ENCODE data around the gene TRIM9. TPM values are rescaled to one million over a fixed set of nuclear protein-coding genes. Genes with fewer than 3 reads are reported as not detected.
A peak's percentile ranks its signal among the peaks of the same experiment; 100 is the strongest.

The TRIM9 gene
- total RNA-seq, 1 donor from 2014 or later: 1.3 TPM

DNA sequence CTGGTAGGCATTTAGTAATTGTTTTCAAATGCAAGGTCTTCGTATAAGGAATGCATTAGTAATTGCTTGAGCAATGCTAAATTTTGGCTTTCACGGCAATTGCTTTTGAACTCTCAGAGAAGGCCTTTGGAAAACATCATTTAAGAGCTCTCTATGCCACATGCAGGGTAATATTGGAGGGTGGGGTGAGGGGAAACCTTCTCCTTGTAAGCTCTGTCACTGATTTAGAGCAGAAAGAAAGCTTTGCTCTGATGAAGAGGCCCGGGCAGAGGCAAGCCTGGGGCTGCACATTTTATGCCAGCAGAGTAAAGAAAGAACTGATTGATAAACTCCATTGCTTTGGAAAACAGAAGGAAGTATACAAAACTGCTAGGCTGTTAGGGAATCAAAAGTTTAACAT, 70.9 kb downstream of the TRIM9 start:
- Histone ChIP-seq H3F3A (ENCODE audit: low read depth) (no peaks in the 10 kb centered on the region), H3K4me3 (no peak overlapping the region), H3K36me3 (no peaks in the 10 kb centered on the region), H3K79me2 (ENCODE audit: low read depth) (no peaks in the 10 kb centered on the region), H3K27me3 (no peaks in the 10 kb centered on the region), H3K9ac (no peak overlapping the region), H3K4me1 (no peaks in the 10 kb centered on the region), H4K20me1 (ENCODE audit: low read depth) (no peaks in the 10 kb centered on the region), H3K4me2 (no peak overlapping the region), H2AFZ (replicated peaks) (no peak overlapping the region), H3K9me3 (ENCODE audit: low read depth) (no peaks in the 10 kb centered on the region), H3K27ac (no peak overlapping the region)
- DNase-seq (ENCODE audit: low spot score): no peak
- TF ChIP-seq EZH2 (IDR thresholded peaks at IDR 0.05) (no peak), EZH2phosphoT487 (IDR thresholded peaks at IDR 0.05) (no peak)
- TF ChIP-seq, protein P1, sequence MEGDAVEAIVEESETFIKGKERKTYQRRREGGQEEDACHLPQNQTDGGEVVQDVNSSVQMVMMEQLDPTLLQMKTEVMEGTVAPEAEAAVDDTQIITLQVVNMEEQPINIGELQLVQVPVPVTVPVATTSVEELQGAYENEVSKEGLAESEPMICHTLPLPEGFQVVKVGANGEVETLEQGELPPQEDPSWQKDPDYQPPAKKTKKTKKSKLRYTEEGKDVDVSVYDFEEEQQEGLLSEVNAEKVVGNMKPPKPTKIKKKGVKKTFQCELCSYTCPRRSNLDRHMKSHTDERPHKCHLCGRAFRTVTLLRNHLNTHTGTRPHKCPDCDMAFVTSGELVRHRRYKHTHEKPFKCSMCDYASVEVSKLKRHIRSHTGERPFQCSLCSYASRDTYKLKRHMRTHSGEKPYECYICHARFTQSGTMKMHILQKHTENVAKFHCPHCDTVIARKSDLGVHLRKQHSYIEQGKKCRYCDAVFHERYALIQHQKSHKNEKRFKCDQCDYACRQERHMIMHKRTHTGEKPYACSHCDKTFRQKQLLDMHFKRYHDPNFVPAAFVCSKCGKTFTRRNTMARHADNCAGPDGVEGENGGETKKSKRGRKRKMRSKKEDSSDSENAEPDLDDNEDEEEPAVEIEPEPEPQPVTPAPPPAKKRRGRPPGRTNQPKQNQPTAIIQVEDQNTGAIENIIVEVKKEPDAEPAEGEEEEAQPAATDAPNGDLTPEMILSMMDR (IDR thresholded peaks at IDR 0.05): no peak
- H3K36me3 Mint-ChIP-seq: peaks cover 9% of the 10 kb centered on the region
- no peak overlapping the region for H3K27ac Mint-ChIP-seq
- no peak overlapping the region for H3K4me3 Mint-ChIP-seq
- H3K4me1 Mint-ChIP-seq: peaks cover 13% of the 10 kb centered on the region
- H3K27me3 Mint-ChIP-seq (ENCODE audit: insufficient read depth, low read depth): peaks cover 2% of the 10 kb centered on the region
- H3K9me3 Mint-ChIP-seq: peaks cover 2% of the 10 kb centered on the region

DNA sequence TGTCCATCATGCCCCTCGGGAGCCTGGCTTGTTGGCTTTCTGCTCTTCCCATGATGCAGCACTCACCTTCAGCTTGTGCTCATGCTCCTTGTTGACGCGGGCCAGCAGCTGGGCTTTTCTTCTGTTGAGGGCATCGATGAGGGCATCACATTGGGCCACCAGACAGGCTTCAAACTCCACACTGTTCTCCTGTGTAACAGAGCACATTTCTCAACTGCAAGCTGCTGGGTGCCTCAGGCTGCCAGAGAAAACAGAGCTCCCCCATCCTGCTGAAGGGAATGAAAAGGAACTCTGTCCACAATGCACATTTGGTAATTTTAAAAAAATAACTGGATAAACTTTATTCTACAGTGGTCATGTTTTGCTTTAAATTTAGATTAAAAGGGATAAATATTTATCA, 72.1 kb downstream of the TRIM9 start:
- Histone ChIP-seq H3K79me2 (ENCODE audit: low read depth) (no peaks in the 10 kb centered on the region), H2AFZ (replicated peaks) (no peak overlapping the region), H3F3A (ENCODE audit: low read depth) (no peaks in the 10 kb centered on the region), H3K9me3 (ENCODE audit: low read depth) (no peaks in the 10 kb centered on the region), H3K9ac (no peak overlapping the region), H3K4me1 (no peaks in the 10 kb centered on the region), H3K27me3 (no peaks in the 10 kb centered on the region), H4K20me1 (ENCODE audit: low read depth) (no peaks in the 10 kb centered on the region), H3K36me3 (no peaks in the 10 kb centered on the region), H3K4me2 (no peak overlapping the region), H3K4me3 (no peak overlapping the region), H3K27ac (no peak overlapping the region)
- TF ChIP-seq EZH2phosphoT487 (IDR thresholded peaks at IDR 0.05): no peak
- TF ChIP-seq, protein P1 (IDR thresholded peaks at IDR 0.05): no peak
- no peak for TF ChIP-seq EZH2 (IDR thresholded peaks at IDR 0.05)
- no peak overlapping the region for H3K27ac Mint-ChIP-seq
- H3K9me3 Mint-ChIP-seq: peaks cover 2% of the 10 kb centered on the region
- no peaks in the 10 kb centered on the region for H3K27me3 Mint-ChIP-seq (ENCODE audit: insufficient read depth, low read depth)
- no peak for DNase-seq (ENCODE audit: low spot score)
- H3K4me3 Mint-ChIP-seq: no peak overlapping the region
- H3K4me1 Mint-ChIP-seq: peaks cover 11% of the 10 kb centered on the region
- peaks cover 9% of the 10 kb centered on the region for H3K36me3 Mint-ChIP-seq

GRCh38 chr14:51020024-51020710, 74.7 kb downstream of the TRIM9 start:
- peaks cover 14% of the 10 kb centered on the region for H3K36me3 Mint-ChIP-seq
- H3K4me3 ChIP-seq: no peak overlapping the region
- H3K27ac ChIP-seq: no peak overlapping the region
- peak overlapping the region; percentile 63 for H2AFZ ChIP-seq (replicated peaks)
- H3K27me3 ChIP-seq: no peaks in the 10 kb centered on the region
- H4K20me1 ChIP-seq (ENCODE audit: low read depth): no peaks in the 10 kb centered on the region
- H3K79me2 ChIP-seq (ENCODE audit: low read depth): no peaks in the 10 kb centered on the region
- H3K9me3 Mint-ChIP-seq: peaks cover 2% of the 10 kb centered on the region
- no peak overlapping the region for H3K9ac ChIP-seq
- no peak overlapping the region for H3K4me3 Mint-ChIP-seq
- H3K27me3 Mint-ChIP-seq (ENCODE audit: insufficient read depth, low read depth): no peaks in the 10 kb centered on the region
- H3K27ac Mint-ChIP-seq: no peak overlapping the region
- H3K9me3 ChIP-seq (ENCODE audit: low read depth): no peaks in the 10 kb centered on the region
- H3K4me1 Mint-ChIP-seq: peaks cover 11% of the 10 kb centered on the region
- no peak for DNase-seq (ENCODE audit: low spot score)
- no peak for TF ChIP-seq EZH2phosphoT487 (IDR thresholded peaks at IDR 0.05)
- no peaks in the 10 kb centered on the region for H3K4me1 ChIP-seq
- H3K4me2 ChIP-seq: no peak overlapping the region
- no peaks in the 10 kb centered on the region for H3K36me3 ChIP-seq
- no peaks in the 10 kb centered on the region for H3F3A ChIP-seq (ENCODE audit: low read depth)

- H3K4me2 ChIP-seq: no peak overlapping the region
- H3K27me3 ChIP-seq: no peaks in the 10 kb centered on the region
- H3K9me3 ChIP-seq (ENCODE audit: low read depth): no peaks in the 10 kb centered on the region
- no peaks in the 10 kb centered on the region for H3K27me3 Mint-ChIP-seq (ENCODE audit: insufficient read depth, low read depth)
- no peaks in the 10 kb centered on the region for H3K4me1 ChIP-seq
- H3K36me3 Mint-ChIP-seq: peaks cover 16% of the 10 kb centered on the region
- TF ChIP-seq, protein P1 (IDR thresholded peaks at IDR 0.05): no peak
- TF ChIP-seq EZH2 (IDR thresholded peaks at IDR 0.05): no peak
- no peak for TF ChIP-seq EZH2phosphoT487 (IDR thresholded peaks at IDR 0.05)
- H2AFZ ChIP-seq (replicated peaks): no peak overlapping the region
- no peaks in the 10 kb centered on the region for H3K36me3 ChIP-seq
- no peak overlapping the region for H3K27ac Mint-ChIP-seq
- H4K20me1 ChIP-seq (ENCODE audit: low read depth): no peaks in the 10 kb centered on the region
- no peaks in the 10 kb centered on the region for H3F3A ChIP-seq (ENCODE audit: low read depth)
- H3K4me3 ChIP-seq: no peak overlapping the region
- no peaks in the 10 kb centered on the region for H3K79me2 ChIP-seq (ENCODE audit: low read depth)
- no peak for DNase-seq (ENCODE audit: low spot score)
- no peak overlapping the region for H3K4me3 Mint-ChIP-seq
- H3K27ac ChIP-seq: no peak overlapping the region
- peaks cover 2% of the 10 kb centered on the region for H3K9me3 Mint-ChIP-seq
- no peak overlapping the region for H3K9ac ChIP-seq
- peaks cover 5% of the 10 kb centered on the region for H3K4me1 Mint-ChIP-seq
Observed at GRCh38 chr14:51019089-51019488, 75.8 kb downstream of the TRIM9 start.

Measured in neural progenitor cell (in vitro differentiated cells).